A549 (cell line): ENCODE data around the gene ADAM8. TPM values are rescaled to one million over a fixed set of nuclear protein-coding genes. Genes with fewer than 3 reads are reported as not detected.
A peak's percentile ranks its signal among the peaks of the same experiment; 100 is the strongest.

Experiments
- ATAC-seq, 2 experiments: fragments of 200-7000 bp in 1 of 2; fragments of >200 bp in 1 of 2; cut with Nextera tagmentation in 1 of 2; cut with Tn5 transposase in 1 of 2; 3 replicates each; pipeline versions ENCODE4 v1.8.0 to v1.9.1; 2018 to 2020; ENCODE audit warnings: mild to moderate bottlenecking in 1 of 2, moderate library complexity in 1 of 2
- CTCF ChIA-PET: fragments of 300-600 bp; sonication (Branson Sonifier 250); formaldehyde crosslinking; extraction: SDS; loops from one replicate; lab custom pipeline; 2021; ENCODE audit warnings: antibody characterized with exemption, inconsistent platforms; lab: Yijun Ruan, JAX
- POLR2A ChIA-PET: fragments of 350-600 bp; formaldehyde crosslinking; extraction: SDS; loops from one replicate; lab custom pipeline; 2021; ENCODE audit warnings: antibody characterized with exemption, inconsistent platforms; lab: Yijun Ruan, JAX
- DNase-seq, 2 experiments: peaks; one replicate each; pipeline versions ENCODE4 v3.0.0 to v3.0.0-alpha.2; 2011 to 2016; ENCODE audit warnings: low read depth in 1 of 2, low spot score in 1 of 2
- FAIRE-seq: peaks from 2 replicates; lab custom pipeline; 2011; peaks lifted over from hg19 to GRCh38; lab: Jason Lieb, UNC
- H3K27ac ChIP-seq, 2 experiments: fragments of >200 bp; sonication (Bioruptor Twin); formaldehyde crosslinking; 3 replicates each; pipeline ENCODE4 v1.5.1; 2016 to 2017
- H3K4me1 ChIP-seq: fragments of >200 bp; sonication (Bioruptor Twin); formaldehyde crosslinking; 3 replicates; pipeline ENCODE4 v1.6.1; 2016
- H3K4me2 ChIP-seq: fragments of >200 bp; sonication (Bioruptor Twin); formaldehyde crosslinking; 3 replicates; pipeline ENCODE4 v1.6.1; 2016
- H3K4me3 ChIP-seq: fragments of >200 bp; sonication (Bioruptor Twin); formaldehyde crosslinking; 3 replicates; pipeline ENCODE4 v1.5.1; 2016
- H3K9me3 ChIP-seq: fragments of >200 bp; sonication (Bioruptor Twin); formaldehyde crosslinking; 3 replicates; pipeline ENCODE4 v1.6.1; 2016
- BHLHE40 ChIP-seq: IDR thresholded peaks from 2 replicates; pipeline ENCODE4 v1.6.1; 2012; ENCODE audit warnings: low read depth, low read length, inconsistent platforms
- CBX8 ChIP-seq: fragments of 200-600 bp; sonication (generic); IDR thresholded peaks from 2 replicates; pipeline ENCODE4 v1.6.1; 2016
- CHD4 ChIP-seq: fragments of 200-600 bp; sonication (generic); IDR thresholded peaks from 2 replicates; pipeline ENCODE4 v1.6.1; 2016; ENCODE audit warnings: antibody characterized with exemption, mild to moderate bottlenecking, borderline replicate concordance
- E2F6 ChIP-seq: IDR thresholded peaks from 2 replicates; pipeline ENCODE4 v1.6.1; 2012; ENCODE audit warnings: low read depth, borderline replicate concordance
- EHF ChIP-seq: fragments of 250-450 bp; sonication (Bioruptor Pico); IDR thresholded peaks from 2 replicates; pipeline ENCODE4 v1.5.0; 2020; ENCODE audit warnings: mild to moderate bottlenecking
- ESRRA ChIP-seq: fragments of 150-350 bp; IDR thresholded peaks from 2 replicates; pipeline ENCODE4 v1.6.1; 2014; ENCODE audit warnings: mild to moderate bottlenecking, low read length, borderline replicate concordance
- FOSB ChIP-seq: fragments of 250-450 bp; sonication (Bioruptor Pico); IDR thresholded peaks from 2 replicates; pipeline ENCODE4 v1.5.0; 2020; ENCODE audit warnings: mild to moderate bottlenecking, moderate library complexity
- FOSL2 ChIP-seq, 2 experiments: fragments of 450-650 bp in 1 of 2; fragments of >200 bp in 1 of 2; sonication (Bioruptor Twin) in 1 of 2; formaldehyde crosslinking; IDR thresholded peaks; 2 replicates each; pipeline versions ENCODE4 v1.5.0 to v1.6.1; 2016 to 2020; ENCODE audit warnings: mild to moderate bottlenecking in 1 of 2, moderate library complexity in 1 of 2
- FOXS1 ChIP-seq: fragments of 250-450 bp; sonication (Bioruptor Pico); IDR thresholded peaks from 2 replicates; pipeline ENCODE4 v1.5.0; 2020; ENCODE audit warnings: mild to moderate bottlenecking, moderate library complexity
- GATA3 ChIP-seq: IDR thresholded peaks from 2 replicates; pipeline ENCODE4 v1.6.1; 2012; ENCODE audit warnings: borderline replicate concordance
- JUN ChIP-seq, 2 experiments: fragments of >200 bp; sonication (Bioruptor Twin); formaldehyde crosslinking; IDR thresholded peaks; 2 replicates in 1 of 2; 3 replicates in 1 of 2; pipeline ENCODE4 v1.6.1; 2016 to 2017
- MAZ ChIP-seq: fragments of 150-350 bp; IDR thresholded peaks from 2 replicates; pipeline ENCODE4 v1.6.1; 2014; ENCODE audit warnings: antibody characterized with exemption, low read depth, low read length, borderline replicate concordance
- PBX3 ChIP-seq: IDR thresholded peaks from 2 replicates; pipeline ENCODE4 v1.6.1; 2012
- POLR2AphosphoS2 ChIP-seq: conservative IDR thresholded peaks from 2 replicates; pipeline ENCODE4 v1.6.1; 2012; ENCODE audit warnings: low read length, improper control_type of control experiment, inconsistent platforms
- RFX5 ChIP-seq: fragments of 450-650 bp; IDR thresholded peaks from 2 replicates; pipeline ENCODE4 v1.7.1; 2014; ENCODE audit warnings: antibody characterized with exemption, mild to moderate bottlenecking, moderate library complexity
- TFCP2L1 ChIP-seq: fragments of 250-450 bp; sonication (Bioruptor Pico); IDR thresholded peaks from 2 replicates; pipeline ENCODE4 v1.5.0; 2021; ENCODE audit warnings: mild to moderate bottlenecking
- ZC3H11A ChIP-seq: fragments of 450-650 bp; IDR thresholded peaks from 2 replicates; pipeline ENCODE4 v1.6.1; 2014; ENCODE audit warnings: antibody characterized with exemption, mild to moderate bottlenecking
- WGBS: methylation state at CpG from one replicate; pipeline ENCODE4 v1.1.6; 2017; ENCODE audit errors: missing lambda C conversion rate; 5-methylcytosine and 5-hydroxymethylcytosine counted together
- polyA plus RNA-seq, 4 experiments: library from polyadenylated mRNA; depleted of rRNA in 3 of 4; stranded (reverse); fragments of >200 nt; fragmentation: RNase III in 1 of 4; extraction: RNeasy Plus Mini Kit Qiagen cat#74134 plus additional on column Dnase treatment in 1 of 4; gene quantifications; 2 replicates in 3 of 4; 3 replicates in 1 of 4; pipeline ENCODE4 v1.2.3, GENCODE V29; 2011 to 2017
- TF ChIP-seq, protein P1 (sequence below): fragments of >200 bp; sonication (Bioruptor Twin); formaldehyde crosslinking; IDR thresholded peaks from 3 replicates; pipeline ENCODE4 v1.5.1; 2016
- TF ChIP-seq, protein P2 (sequence below): fragments of 200-600 bp; sonication (generic); IDR thresholded peaks from 2 replicates; pipeline ENCODE4 v1.6.1; 2016; ENCODE audit warnings: antibody characterized with exemption, mild to moderate bottlenecking, moderate library complexity

ADAM8 gene
- polyA plus RNA-seq, 2 of the 4 experiments (the other 2 are of a cell fraction) = 1.4 to 4.1 TPM

DNA sequence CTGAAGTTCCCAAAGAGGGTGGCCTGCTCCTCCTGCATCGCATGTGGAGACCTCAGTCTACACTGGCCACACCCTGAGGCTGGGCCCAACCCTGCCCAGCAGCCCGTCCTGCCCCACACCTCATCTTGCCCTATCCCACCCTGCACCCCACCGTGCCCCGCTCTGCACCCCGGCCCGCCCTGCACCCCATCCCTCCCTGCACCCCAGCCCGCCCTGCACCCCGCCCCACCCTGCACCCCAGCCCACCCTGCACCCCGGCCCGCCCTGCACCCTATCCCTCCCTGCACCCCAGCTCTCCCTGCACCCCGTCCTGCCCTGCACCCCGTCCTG, 24.5 kb downstream of the ADAM8 start:
- POLR2A ChIA-PET = no interaction called here
- no peak overlapping the region for H3K4me3 ChIP-seq
- peak in 1 of 2 experiments; percentile 11; a peak in 2 of 6 replicates for ATAC-seq
- no peak overlapping the region for H3K27ac ChIP-seq
- peaks cover 4% of the 10 kb centered on the region; the same call in 1 of the 3 replicates for H3K4me1 ChIP-seq
- FAIRE-seq = no peak
- H3K4me2 ChIP-seq = no peak overlapping the region
- WGBS = 31% methylated on average over 2 of the region's 12 CpGs
- no peak for DNase-seq
- TF ChIP-seq FOSB (CRISPR knock-in tag) (no peak), BHLHE40 (no peak), GATA3 (no peak), FOSL2 (IDR thresholded peaks at IDR 0.05) (no peak), FOSL2 (CRISPR knock-in tag; IDR thresholded peaks at IDR 0.05) (no peak), TFCP2L1 (CRISPR knock-in tag) (no peak), MAZ (no peak), POLR2AphosphoS2 (no peak), CHD4 (no peak), JUN (IDR thresholded peaks at IDR 0.05) (no peak), FOXS1 (no peak), EHF (no peak)
- CTCF ChIA-PET = interaction anchor here (0.8 kb wide), 1 partner anchor 91 kb away, joined by 3 read pairs; no protein-coding TSS in a partner anchor
- no peaks in the 10 kb centered on the region for H3K9me3 ChIP-seq

DNA sequence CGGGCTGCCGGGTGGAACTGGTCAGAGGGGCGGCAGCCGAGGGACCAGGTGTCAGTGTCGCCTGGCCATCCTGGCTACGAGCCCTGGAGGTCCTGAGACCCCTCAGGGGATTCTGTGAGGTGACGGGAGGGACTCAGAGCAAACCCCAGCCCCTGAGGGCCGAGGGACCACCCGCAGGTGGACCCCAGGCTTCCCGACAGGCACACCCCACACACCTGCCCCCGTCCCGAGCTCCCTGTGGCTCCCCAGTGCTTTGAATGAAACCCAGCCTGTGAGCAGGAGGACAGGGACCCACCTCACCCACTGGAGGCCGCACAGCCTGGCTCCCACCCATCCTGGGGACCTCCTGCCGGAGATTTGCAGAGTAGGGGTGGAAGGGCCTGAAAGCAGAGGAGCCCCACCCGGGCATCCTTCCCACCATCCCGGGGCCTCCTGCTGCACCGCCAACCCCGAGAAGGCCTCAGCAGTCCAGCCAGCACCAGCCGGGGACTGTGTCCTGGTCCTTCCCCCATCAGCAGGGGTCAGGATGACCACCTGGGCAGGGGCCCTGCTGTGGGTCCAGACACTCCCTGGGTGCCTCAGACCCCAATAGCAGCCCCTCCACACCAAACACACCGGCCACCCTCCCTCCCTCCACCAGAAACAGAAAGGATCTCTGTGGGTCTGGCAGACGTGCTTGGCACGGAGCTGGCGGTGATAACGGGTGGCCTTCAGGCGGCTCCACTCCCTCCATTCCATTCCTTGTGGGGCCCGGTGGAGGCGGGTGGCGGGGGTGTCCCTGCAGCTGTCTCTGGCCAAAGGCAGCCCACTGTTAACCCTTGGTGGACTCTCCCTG, 25.1 kb downstream of the ADAM8 start:
- POLR2A ChIA-PET = no interaction called here
- no peak overlapping the region for H3K4me2 ChIP-seq
- no peak for DNase-seq
- TF ChIP-seq RFX5 = no peak
- TF ChIP-seq, protein P1, sequence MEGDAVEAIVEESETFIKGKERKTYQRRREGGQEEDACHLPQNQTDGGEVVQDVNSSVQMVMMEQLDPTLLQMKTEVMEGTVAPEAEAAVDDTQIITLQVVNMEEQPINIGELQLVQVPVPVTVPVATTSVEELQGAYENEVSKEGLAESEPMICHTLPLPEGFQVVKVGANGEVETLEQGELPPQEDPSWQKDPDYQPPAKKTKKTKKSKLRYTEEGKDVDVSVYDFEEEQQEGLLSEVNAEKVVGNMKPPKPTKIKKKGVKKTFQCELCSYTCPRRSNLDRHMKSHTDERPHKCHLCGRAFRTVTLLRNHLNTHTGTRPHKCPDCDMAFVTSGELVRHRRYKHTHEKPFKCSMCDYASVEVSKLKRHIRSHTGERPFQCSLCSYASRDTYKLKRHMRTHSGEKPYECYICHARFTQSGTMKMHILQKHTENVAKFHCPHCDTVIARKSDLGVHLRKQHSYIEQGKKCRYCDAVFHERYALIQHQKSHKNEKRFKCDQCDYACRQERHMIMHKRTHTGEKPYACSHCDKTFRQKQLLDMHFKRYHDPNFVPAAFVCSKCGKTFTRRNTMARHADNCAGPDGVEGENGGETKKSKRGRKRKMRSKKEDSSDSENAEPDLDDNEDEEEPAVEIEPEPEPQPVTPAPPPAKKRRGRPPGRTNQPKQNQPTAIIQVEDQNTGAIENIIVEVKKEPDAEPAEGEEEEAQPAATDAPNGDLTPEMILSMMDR = no peak
- TF ChIP-seq CBX8 = no peak
- no peak for TF ChIP-seq BHLHE40
- TF ChIP-seq, protein P2, sequence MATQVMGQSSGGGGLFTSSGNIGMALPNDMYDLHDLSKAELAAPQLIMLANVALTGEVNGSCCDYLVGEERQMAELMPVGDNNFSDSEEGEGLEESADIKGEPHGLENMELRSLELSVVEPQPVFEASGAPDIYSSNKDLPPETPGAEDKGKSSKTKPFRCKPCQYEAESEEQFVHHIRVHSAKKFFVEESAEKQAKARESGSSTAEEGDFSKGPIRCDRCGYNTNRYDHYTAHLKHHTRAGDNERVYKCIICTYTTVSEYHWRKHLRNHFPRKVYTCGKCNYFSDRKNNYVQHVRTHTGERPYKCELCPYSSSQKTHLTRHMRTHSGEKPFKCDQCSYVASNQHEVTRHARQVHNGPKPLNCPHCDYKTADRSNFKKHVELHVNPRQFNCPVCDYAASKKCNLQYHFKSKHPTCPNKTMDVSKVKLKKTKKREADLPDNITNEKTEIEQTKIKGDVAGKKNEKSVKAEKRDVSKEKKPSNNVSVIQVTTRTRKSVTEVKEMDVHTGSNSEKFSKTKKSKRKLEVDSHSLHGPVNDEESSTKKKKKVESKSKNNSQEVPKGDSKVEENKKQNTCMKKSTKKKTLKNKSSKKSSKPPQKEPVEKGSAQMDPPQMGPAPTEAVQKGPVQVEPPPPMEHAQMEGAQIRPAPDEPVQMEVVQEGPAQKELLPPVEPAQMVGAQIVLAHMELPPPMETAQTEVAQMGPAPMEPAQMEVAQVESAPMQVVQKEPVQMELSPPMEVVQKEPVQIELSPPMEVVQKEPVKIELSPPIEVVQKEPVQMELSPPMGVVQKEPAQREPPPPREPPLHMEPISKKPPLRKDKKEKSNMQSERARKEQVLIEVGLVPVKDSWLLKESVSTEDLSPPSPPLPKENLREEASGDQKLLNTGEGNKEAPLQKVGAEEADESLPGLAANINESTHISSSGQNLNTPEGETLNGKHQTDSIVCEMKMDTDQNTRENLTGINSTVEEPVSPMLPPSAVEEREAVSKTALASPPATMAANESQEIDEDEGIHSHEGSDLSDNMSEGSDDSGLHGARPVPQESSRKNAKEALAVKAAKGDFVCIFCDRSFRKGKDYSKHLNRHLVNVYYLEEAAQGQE = no peak
- no peak for TF ChIP-seq ESRRA
- no peak for TF ChIP-seq EHF
- no peak for TF ChIP-seq E2F6
- no peak for TF ChIP-seq MAZ
- TF ChIP-seq ZC3H11A = no peak
- TF ChIP-seq PBX3 = no peak
- TF ChIP-seq, all 56 proteins: peak for 0
- 68% methylated on average over 21 of the region's 28 CpGs for WGBS
- H3K4me3 ChIP-seq = no peak overlapping the region
- no peak for FAIRE-seq
- CTCF ChIA-PET = interaction anchor here (0.8 kb wide), 1 partner anchor 90 kb away, joined by 3 read pairs; no protein-coding TSS in a partner anchor
- H3K27ac ChIP-seq = no peak overlapping the region
- no peaks in the 10 kb centered on the region for H3K9me3 ChIP-seq
- peak in 1 of 2 experiments; percentile 17; a peak in 2 of 6 replicates for ATAC-seq
- H3K4me1 ChIP-seq = no peaks in the 10 kb centered on the region
